ENCODE data around the gene RGS3. TPM values are rescaled to one million over a fixed set of nuclear protein-coding genes. Genes with fewer than 3 reads are reported as not detected.
"Not testable (repeated sequence)": the region's sequence is repeated elsewhere in the genome, so short reads cannot be mapped to it uniquely, and the experiment has no call there.

RGS3 gene
- total and polyA plus RNA-seq, 2 donors (not counting 3 experiments of a cell fraction or from before 2014, with no cell fraction given) = 356 to 416 TPM

GRCh38 chr9:113436728-113437515, 26.6 kb upstream of the RGS3 start:
- Histone ChIP-seq H3K9me1 (replicated peaks; ENCODE audit: control insufficient read depth, extremely low read depth, insufficient read depth, low read length) (no peaks in the 10 kb centered on the region), H3K4me1 (ENCODE audit: control insufficient read depth, extremely low read depth, insufficient read depth, low read length) (no peaks in the 10 kb centered on the region), H3K27me3 (ENCODE audit: control insufficient read depth in 2 of 2, insufficient read depth in 2 of 2, low read length in 2 of 2) (no peaks in the 10 kb centered on the region), H3K27ac (ENCODE audit: insufficient read depth, low read depth, low read length) (no peak overlapping the region), H3K4me2 (ENCODE audit: insufficient read depth, low read length) (no peak overlapping the region), H2AFZ (ENCODE audit: low read depth, low read length) (no peak overlapping the region), H3K79me2 (ENCODE audit: control insufficient read depth, insufficient read depth, low read length) (no peaks in the 10 kb centered on the region), H3K9ac (replicated peaks; ENCODE audit: extremely low read depth, insufficient read depth, low read length) (no peak overlapping the region), H3K9me3 (replicated peaks; ENCODE audit: control insufficient read depth, insufficient read depth, low read length) (no peaks in the 10 kb centered on the region), H3K4me3 (replicated peaks in 1 of 3; ENCODE audit: insufficient read depth in 1 of 3, low read depth in 1 of 3, low read length in 3 of 3) (no peak overlapping the region), H3K36me3 (ENCODE audit: control insufficient read depth in 2 of 2, extremely low read depth in 1 of 2, insufficient read depth in 2 of 2, low read length in 2 of 2) (no peaks in the 10 kb centered on the region), H4K20me1 (replicated peaks; ENCODE audit: control insufficient read depth, extremely low read depth, insufficient read depth, low read length) (no peaks in the 10 kb centered on the region)
- POLR2A ChIA-PET = interaction anchor here (1.0 kb wide), 1 partner anchor 122 kb away, joined by 3 read pairs; no protein-coding TSS in a partner anchor
- dilution Hi-C loops (cut with MboI; ENCODE audit: extremely low pct_ligation_motif_present, low sequenced_read_pairs) = no loop called here
- no TSS peak for BruUV-seq (replicated peaks)
- intact Hi-C loops (cut with micrococcal nuclease) = no loop called here
- no peak for FAIRE-seq
- TF ChIP-seq FOS (IDR thresholded peaks at IDR 0.05; ENCODE audit: borderline replicate concordance, insufficient read depth, low read length) (no peak), MAX (IDR thresholded peaks at IDR 0.05; ENCODE audit: insufficient read depth, insufficient read length) (no peak), POLR2A (IDR thresholded peaks at IDR 0.05; ENCODE audit: low read depth, low read length) (no peak), GATA2 (IDR thresholded peaks at IDR 0.05; ENCODE audit: insufficient read depth, insufficient read length, low read depth, low read length) (no peak), EZH2 (IDR thresholded peaks at IDR 0.05; ENCODE audit: borderline replicate concordance, low read depth, low read length, severe bottlenecking) (no peak), POLR2AphosphoS5 (IDR thresholded peaks at IDR 0.05; ENCODE audit: insufficient read depth, low read depth, low read length) (no peak), JUN (IDR thresholded peaks at IDR 0.05; ENCODE audit: borderline replicate concordance, insufficient read depth, insufficient read length, low read depth) (no peak), MYC (IDR thresholded peaks at IDR 0.05; ENCODE audit: low read depth, low read length) (no peak), CTCF (IDR thresholded peaks at IDR 0.05; ENCODE audit: extremely low read depth in 1 of 2, insufficient read depth in 1 of 2, low read depth in 1 of 2, low read length in 2 of 2) (no peak)
- CTCF ChIA-PET = interaction anchor here (2.5 kb wide), 1 partner anchor 9 kb away, joined by 9 read pairs; no protein-coding TSS in a partner anchor
- DNase-seq (ENCODE audit: low read depth, low spot score) = no peak

- H4K20me1 ChIP-seq (replicated peaks; ENCODE audit: control insufficient read depth, extremely low read depth, insufficient read depth, low read length); H3K4me3 ChIP-seq (replicated peaks in 1 of 3; ENCODE audit: insufficient read depth in 1 of 3, low read depth in 1 of 3, low read length in 3 of 3); H2AFZ ChIP-seq (ENCODE audit: low read depth, low read length); POLR2A ChIA-PET; CTCF ChIA-PET; H3K27me3 ChIP-seq (ENCODE audit: control insufficient read depth in 2 of 2, insufficient read depth in 2 of 2, low read length in 2 of 2); H3K9ac ChIP-seq (replicated peaks; ENCODE audit: extremely low read depth, insufficient read depth, low read length); H3K4me2 ChIP-seq (ENCODE audit: insufficient read depth, low read length); intact Hi-C loops (cut with micrococcal nuclease); H3K36me3 ChIP-seq (ENCODE audit: control insufficient read depth in 2 of 2, extremely low read depth in 1 of 2, insufficient read depth in 2 of 2, low read length in 2 of 2); BruUV-seq (replicated peaks); H3K79me2 ChIP-seq (ENCODE audit: control insufficient read depth, insufficient read depth, low read length); H3K9me3 ChIP-seq (replicated peaks; ENCODE audit: control insufficient read depth, insufficient read depth, low read length); FAIRE-seq; H3K4me1 ChIP-seq (ENCODE audit: control insufficient read depth, extremely low read depth, insufficient read depth, low read length); DNase-seq (ENCODE audit: low read depth, low spot score); H3K9me1 ChIP-seq (replicated peaks; ENCODE audit: control insufficient read depth, extremely low read depth, insufficient read depth, low read length); H3K27ac ChIP-seq (ENCODE audit: insufficient read depth, low read depth, low read length); dilution Hi-C loops (cut with MboI; ENCODE audit: extremely low pct_ligation_motif_present, low sequenced_read_pairs): not testable (repeated sequence)
Measured at GRCh38 chr9:113437716-113438115, 25.8 kb upstream of the RGS3 start.
